Hepatocyte (in vitro differentiated cells): ENCODE results near the gene CSF3. TPM values are rescaled to one million over a fixed set of nuclear protein-coding genes. Genes with fewer than 3 reads are reported as not detected.

Experiments used
- DNase-seq: peaks from one replicate; pipeline ENCODE4 v3.0.0-alpha.2; 2016; ENCODE audit warnings: low spot score
- H2AFZ ChIP-seq: fragments of 200-600 bp; sonication (generic); 2 replicates; pipeline ENCODE4 v1.6.0; 2016; ENCODE audit warnings: antibody characterized with exemption, mild to moderate bottlenecking
- H3K27ac ChIP-seq: fragments of 200-600 bp; sonication (generic); 2 replicates; pipeline ENCODE4 v1.5.1; 2016; ENCODE audit warnings: mild to moderate bottlenecking
- H3K27me3 ChIP-seq: fragments of 200-600 bp; sonication (generic); 2 replicates; pipeline ENCODE4 v1.6.1; 2016
- H3K36me3 ChIP-seq: fragments of 200-600 bp; sonication (generic); replicated peaks from 2 replicates; pipeline ENCODE4 v1.5.1; 2016; ENCODE audit warnings: low read depth; ENCODE audit not compliant: insufficient read depth
- H3K4me1 ChIP-seq: fragments of 200-600 bp; sonication (generic); 2 replicates; pipeline ENCODE4 v1.5.1; 2016; ENCODE audit warnings: mild to moderate bottlenecking, moderate library complexity; ENCODE audit not compliant: insufficient read depth
- H3K4me2 ChIP-seq: fragments of 200-600 bp; sonication (generic); 2 replicates; pipeline ENCODE4 v1.6.0; 2016
- H3K4me3 ChIP-seq: fragments of 200-600 bp; sonication (generic); 2 replicates; pipeline ENCODE4 v1.5.1; 2016; ENCODE audit warnings: mild to moderate bottlenecking
- H3K79me2 ChIP-seq: fragments of 200-600 bp; sonication (generic); 2 replicates; pipeline ENCODE4 v1.6.0; 2017; ENCODE audit warnings: mild to moderate bottlenecking
- H3K9me2 ChIP-seq: fragments of 200-600 bp; sonication (generic); replicated peaks from 2 replicates; pipeline ENCODE4 v1.6.0; 2017; ENCODE audit warnings: mild to moderate bottlenecking; ENCODE audit not compliant: insufficient read depth
- H3K9me3 ChIP-seq: fragments of 200-600 bp; sonication (generic); 2 replicates; pipeline ENCODE4 v1.5.1; 2016; ENCODE audit warnings: low read depth, mild to moderate bottlenecking
- H4K20me1 ChIP-seq: fragments of 200-600 bp; sonication (generic); 2 replicates; pipeline ENCODE4 v1.6.0; 2016; ENCODE audit warnings: mild to moderate bottlenecking; ENCODE audit not compliant: insufficient read depth, poor library complexity, severe bottlenecking
- EZH2 ChIP-seq: fragments of 200-600 bp; sonication (generic); IDR thresholded peaks from 2 replicates; pipeline ENCODE4 v1.6.1; 2016; ENCODE audit warnings: antibody characterized with exemption, mild to moderate bottlenecking, borderline replicate concordance
- EZH2phosphoT487 ChIP-seq: fragments of 200-600 bp; sonication (generic); IDR thresholded peaks from one replicate; pipeline ENCODE4 v1.6.1; 2018; ENCODE audit warnings: antibody characterized with exemption, mild to moderate bottlenecking, low read depth, moderate library complexity; ENCODE audit not compliant: unreplicated experiment, severe bottlenecking
- WGBS: methylation state at CpG from one replicate; pipeline ENCODE4 v1.1.6; 2016; ENCODE audit warnings: low lambda C conversion rate; ENCODE audit errors: missing lambda C conversion rate; 5-methylcytosine and 5-hydroxymethylcytosine counted together
- polyA plus RNA-seq: library from polyadenylated mRNA; unstranded; fragments of >200 nt; fragmentation: Nextera tagmentation; extraction: Ambion mirVana; gene quantifications from 2 replicates; pipeline ENCODE4 v1.2.1, GENCODE V29; 2016
- total RNA-seq: library from RNA; depleted of rRNA; stranded (reverse); fragments of >200 nt; gene quantifications from 2 replicates; pipeline ENCODE4 v1.2.3, GENCODE V29; 2014
- TF ChIP-seq, protein P1 (sequence below): fragments of 200-600 bp; sonication (generic); IDR thresholded peaks from 2 replicates; pipeline ENCODE4 v1.5.1; 2016; ENCODE audit warnings: antibody characterized with exemption, mild to moderate bottlenecking; ENCODE audit not compliant: poor library complexity

The CSF3 gene
- total and polyA plus RNA-seq, 2 experiments from 2014 or later = 0.36 TPM; not detected in 1

DNA sequence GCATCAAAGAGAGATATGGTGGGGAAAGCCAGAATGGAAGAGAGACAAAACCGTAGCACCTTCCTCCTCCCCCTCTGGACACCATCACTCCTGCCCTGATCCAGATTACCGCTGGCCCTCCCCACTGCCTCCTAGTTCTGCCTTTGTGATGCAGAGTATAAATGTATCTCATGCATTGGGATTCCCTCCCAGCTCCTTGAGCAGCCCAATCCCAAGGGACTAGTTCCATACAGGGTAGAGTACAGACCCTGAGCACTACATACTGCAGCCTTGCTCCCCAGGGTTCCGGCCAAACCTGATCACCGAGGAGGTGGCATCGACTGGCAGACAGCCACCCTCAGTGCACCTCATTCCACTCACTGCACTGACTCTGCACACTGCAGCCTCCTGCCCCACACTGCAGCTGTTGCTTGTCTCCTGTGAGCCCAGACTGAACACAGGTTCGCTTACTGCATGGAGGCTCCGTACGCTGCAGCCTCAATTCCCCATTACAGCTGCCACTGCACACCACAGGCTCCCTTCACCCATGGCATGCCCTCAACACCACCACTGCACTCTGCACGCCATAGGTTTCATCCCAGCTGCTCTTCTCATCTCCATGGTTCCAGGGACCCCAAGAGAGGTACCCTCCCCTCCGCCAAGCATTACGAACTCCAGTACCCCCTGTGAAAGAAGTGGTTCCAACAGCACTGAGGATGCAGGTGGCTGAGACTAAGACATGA, 45.8 kb downstream of the CSF3 start:
- no peak for TF ChIP-seq EZH2
- no peak for TF ChIP-seq EZH2phosphoT487
- TF ChIP-seq, protein P1, sequence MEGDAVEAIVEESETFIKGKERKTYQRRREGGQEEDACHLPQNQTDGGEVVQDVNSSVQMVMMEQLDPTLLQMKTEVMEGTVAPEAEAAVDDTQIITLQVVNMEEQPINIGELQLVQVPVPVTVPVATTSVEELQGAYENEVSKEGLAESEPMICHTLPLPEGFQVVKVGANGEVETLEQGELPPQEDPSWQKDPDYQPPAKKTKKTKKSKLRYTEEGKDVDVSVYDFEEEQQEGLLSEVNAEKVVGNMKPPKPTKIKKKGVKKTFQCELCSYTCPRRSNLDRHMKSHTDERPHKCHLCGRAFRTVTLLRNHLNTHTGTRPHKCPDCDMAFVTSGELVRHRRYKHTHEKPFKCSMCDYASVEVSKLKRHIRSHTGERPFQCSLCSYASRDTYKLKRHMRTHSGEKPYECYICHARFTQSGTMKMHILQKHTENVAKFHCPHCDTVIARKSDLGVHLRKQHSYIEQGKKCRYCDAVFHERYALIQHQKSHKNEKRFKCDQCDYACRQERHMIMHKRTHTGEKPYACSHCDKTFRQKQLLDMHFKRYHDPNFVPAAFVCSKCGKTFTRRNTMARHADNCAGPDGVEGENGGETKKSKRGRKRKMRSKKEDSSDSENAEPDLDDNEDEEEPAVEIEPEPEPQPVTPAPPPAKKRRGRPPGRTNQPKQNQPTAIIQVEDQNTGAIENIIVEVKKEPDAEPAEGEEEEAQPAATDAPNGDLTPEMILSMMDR = no peak
- 78% methylated on average over 11 of the region's 11 CpGs for WGBS

DNA sequence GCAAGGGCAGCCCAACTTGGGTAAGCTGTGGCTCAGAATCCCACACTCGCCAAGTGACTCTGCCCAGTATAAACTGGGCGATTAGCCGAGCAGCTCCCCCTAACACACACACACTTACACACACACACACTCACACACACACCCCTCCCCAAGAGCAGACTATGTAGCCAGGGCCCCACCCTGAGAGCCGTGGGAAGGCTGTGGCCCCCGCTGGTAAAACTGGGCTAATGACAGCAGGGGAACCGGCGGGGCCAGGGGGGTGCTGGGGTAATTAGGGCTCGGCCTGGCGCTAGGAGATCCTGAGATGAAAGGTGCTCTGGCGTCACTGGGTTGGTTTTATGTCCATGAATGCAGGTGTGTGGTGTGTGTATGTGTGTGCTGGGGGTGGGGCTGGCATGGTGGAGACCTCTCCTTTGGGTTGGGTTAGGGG, 46.4 kb downstream of the CSF3 start:
- Histone ChIP-seq H2AFZ (no peak overlapping the region), H3K36me3 (no peaks in the 10 kb centered on the region), H3K27ac (no peak overlapping the region), H3K79me2 (peaks cover 37% of the 10 kb centered on the region), H3K9me2 (no peaks in the 10 kb centered on the region), H3K4me1 (peaks cover 27% of the 10 kb centered on the region), H4K20me1 (peaks cover 4% of the 10 kb centered on the region), H3K4me3 (no peak overlapping the region), H3K27me3 (no peaks in the 10 kb centered on the region), H3K9me3 (no peaks in the 10 kb centered on the region), H3K4me2 (no peak overlapping the region)
- no peak for DNase-seq
- WGBS = 69% methylated on average over 10 of the region's 10 CpGs
- TF ChIP-seq EZH2 (no peak), EZH2phosphoT487 (no peak)
- TF ChIP-seq, protein P1 = no peak

More for the DNA sequence above, 45.8 kb downstream of the CSF3 start:
- H3K27me3 ChIP-seq = no peaks in the 10 kb centered on the region
- H3K4me3 ChIP-seq = no peak overlapping the region
- H2AFZ ChIP-seq = no peak overlapping the region
- H3K36me3 ChIP-seq = no peaks in the 10 kb centered on the region
- no peaks in the 10 kb centered on the region for H3K9me2 ChIP-seq
- peaks cover 4% of the 10 kb centered on the region for H4K20me1 ChIP-seq
- no peaks in the 10 kb centered on the region for H3K9me3 ChIP-seq
- H3K4me1 ChIP-seq = peaks cover 25% of the 10 kb centered on the region
- no peak overlapping the region for H3K4me2 ChIP-seq
- H3K27ac ChIP-seq = no peak overlapping the region
- peaks cover 33% of the 10 kb centered on the region for H3K79me2 ChIP-seq
- no peak for DNase-seq

DNA sequence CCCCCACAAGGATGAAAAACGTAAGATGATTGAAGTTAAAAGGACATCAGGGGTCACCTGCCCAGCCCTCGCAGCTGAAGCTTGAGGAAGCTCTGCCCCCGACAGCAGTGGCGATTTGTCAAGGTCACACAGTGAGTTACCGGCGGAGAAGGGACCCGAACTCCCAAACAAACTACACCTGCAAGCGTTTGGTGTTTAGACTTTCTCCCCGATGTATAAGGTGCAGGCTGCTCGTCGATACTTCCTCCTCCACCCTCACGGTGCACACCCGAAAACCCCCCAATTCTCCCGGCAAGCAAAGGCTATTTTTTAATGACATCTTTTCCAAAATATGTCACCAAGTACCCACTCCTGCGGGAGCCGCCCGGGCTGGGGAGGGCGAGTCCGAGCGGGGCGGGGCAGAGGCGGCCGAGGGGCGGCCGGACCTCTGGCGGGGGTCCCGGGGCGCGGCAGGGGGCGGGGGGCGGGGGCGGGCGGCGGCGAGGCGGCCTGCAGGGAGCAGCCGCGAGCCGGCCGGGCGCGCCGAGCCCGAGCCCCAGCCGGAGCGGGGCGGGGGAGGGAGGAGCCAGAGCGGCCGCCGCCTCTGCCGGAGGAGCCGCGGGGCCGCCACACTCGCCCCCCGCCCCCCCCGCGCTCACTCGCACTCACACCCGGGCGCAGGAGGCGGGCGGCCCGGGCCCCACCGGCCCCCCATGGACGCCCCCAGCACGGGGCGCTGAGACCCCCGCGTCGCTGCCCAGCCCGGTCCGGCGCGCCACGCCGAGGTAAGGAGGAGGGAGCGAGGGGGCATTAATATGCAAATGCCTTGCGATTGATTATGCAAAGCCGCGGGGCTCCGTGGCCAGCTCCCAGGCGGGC, 47.3 kb downstream of the CSF3 start, which contains the start of gene THRA:
THRA (plus strand) TSS at position 637 of the 858 bp plus-strand sequence. CDS start 11,524 bp downstream, outside the sequence.
- H3K4me1 ChIP-seq = peaks cover 32% of the 10 kb centered on the region
- no peaks in the 10 kb centered on the region for H3K9me3 ChIP-seq
- H3K27me3 ChIP-seq = no peaks in the 10 kb centered on the region
- H3K4me3 ChIP-seq = peak within 1 kb of the TSS; percentile 100
- peak within 1 kb of the TSS; percentile 99 for H2AFZ ChIP-seq
- peak within 1 kb of the TSS; percentile 94 for H3K4me2 ChIP-seq
- whole genome bisulfite sequencing = 6% methylated on average over 40 of the region's 83 CpGs
- H3K36me3 ChIP-seq = no peaks in the 10 kb centered on the region
- no peak for TF ChIP-seq EZH2phosphoT487
- no peak for TF ChIP-seq EZH2
- TF ChIP-seq, protein P1 = no peak
- peak; percentile 92 for DNase-seq
- peaks cover 4% of the 10 kb centered on the region for H4K20me1 ChIP-seq
- no peaks in the 10 kb centered on the region for H3K9me2 ChIP-seq
- peaks cover 47% of the 10 kb centered on the region for H3K79me2 ChIP-seq
- peak within 1 kb of the TSS; percentile 88 for H3K27ac ChIP-seq
